ENCODE measurements around the gene CFAP20. TPM values are rescaled to one million over a fixed set of nuclear protein-coding genes. Genes with fewer than 3 reads are reported as not detected.

Gene CFAP20
- polyA plus RNA-seq, 1 donor from 2014 or later = 210 TPM

DNA sequence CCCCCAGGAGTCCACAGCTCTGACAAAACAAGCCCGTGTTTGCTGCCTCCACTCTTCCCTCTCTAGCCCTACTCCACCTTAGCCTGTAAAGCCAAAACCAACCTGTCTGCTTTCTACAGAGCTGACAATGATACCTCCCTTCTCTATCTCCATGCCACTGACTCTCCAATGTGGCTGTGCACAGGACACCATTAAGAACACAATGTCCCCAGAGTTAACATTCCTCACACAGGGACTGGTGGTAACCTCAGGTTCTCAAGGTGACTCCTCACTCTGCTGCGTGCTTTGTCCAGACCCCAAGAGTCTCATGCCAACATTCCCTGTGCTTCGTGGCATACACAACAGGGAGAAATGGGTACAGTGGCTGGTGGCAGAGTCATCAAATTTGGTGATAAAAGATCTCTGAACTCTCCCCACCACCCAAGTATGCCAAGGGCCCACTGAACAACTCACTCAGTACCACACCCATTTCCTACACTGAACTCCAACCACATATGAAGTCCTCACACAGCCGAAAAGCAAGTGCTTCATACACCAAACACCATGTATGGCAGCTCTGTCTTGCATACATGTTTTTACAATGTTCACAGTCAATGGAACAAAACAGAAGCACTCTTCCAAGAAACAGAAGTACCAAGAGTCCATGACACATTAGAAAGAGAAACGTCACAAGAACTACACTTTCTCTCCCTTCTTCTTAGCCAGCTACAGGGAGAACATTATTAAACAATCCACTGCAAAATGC, 47.6 kb upstream of the CFAP20 start:
- H4K20me1 ChIP-seq (ENCODE audit: insufficient read depth) = no peaks in the 10 kb centered on the region
- H3K27me3 ChIP-seq (ENCODE audit: insufficient read depth, low read depth, low read length) = no peaks in the 10 kb centered on the region
- no peaks in the 10 kb centered on the region for H3K9me3 ChIP-seq (ENCODE audit: low read length)
- H2AFZ ChIP-seq (ENCODE audit: low read depth, low read length) = no peak overlapping the region
- no peaks in the 10 kb centered on the region for H3F3A ChIP-seq (ENCODE audit: insufficient read depth, low read length, poor library complexity, severe bottlenecking)
- no peak overlapping the region for H3K9ac ChIP-seq (ENCODE audit: low read length)
- TF ChIP-seq EP300 (conservative IDR thresholded peaks at IDR 0.05; ENCODE audit: poor library complexity, severe bottlenecking) (no peak), EZH2 (IDR thresholded peaks at IDR 0.05; ENCODE audit: borderline replicate concordance, insufficient read depth, low read length, poor library complexity, severe bottlenecking) (no peak), TAF1 (IDR thresholded peaks at IDR 0.05; ENCODE audit: low read depth) (no peak), RAD21 (conservative IDR thresholded peaks at IDR 0.05) (no peak), POLR2AphosphoS5 (IDR thresholded peaks at IDR 0.05) (no peak), SMC3 (conservative IDR thresholded peaks at IDR 0.05; ENCODE audit: poor library complexity) (no peak), MXI1 (conservative IDR thresholded peaks at IDR 0.05; ENCODE audit: poor library complexity, severe bottlenecking) (no peak)
- TF ChIP-seq, protein P1, sequence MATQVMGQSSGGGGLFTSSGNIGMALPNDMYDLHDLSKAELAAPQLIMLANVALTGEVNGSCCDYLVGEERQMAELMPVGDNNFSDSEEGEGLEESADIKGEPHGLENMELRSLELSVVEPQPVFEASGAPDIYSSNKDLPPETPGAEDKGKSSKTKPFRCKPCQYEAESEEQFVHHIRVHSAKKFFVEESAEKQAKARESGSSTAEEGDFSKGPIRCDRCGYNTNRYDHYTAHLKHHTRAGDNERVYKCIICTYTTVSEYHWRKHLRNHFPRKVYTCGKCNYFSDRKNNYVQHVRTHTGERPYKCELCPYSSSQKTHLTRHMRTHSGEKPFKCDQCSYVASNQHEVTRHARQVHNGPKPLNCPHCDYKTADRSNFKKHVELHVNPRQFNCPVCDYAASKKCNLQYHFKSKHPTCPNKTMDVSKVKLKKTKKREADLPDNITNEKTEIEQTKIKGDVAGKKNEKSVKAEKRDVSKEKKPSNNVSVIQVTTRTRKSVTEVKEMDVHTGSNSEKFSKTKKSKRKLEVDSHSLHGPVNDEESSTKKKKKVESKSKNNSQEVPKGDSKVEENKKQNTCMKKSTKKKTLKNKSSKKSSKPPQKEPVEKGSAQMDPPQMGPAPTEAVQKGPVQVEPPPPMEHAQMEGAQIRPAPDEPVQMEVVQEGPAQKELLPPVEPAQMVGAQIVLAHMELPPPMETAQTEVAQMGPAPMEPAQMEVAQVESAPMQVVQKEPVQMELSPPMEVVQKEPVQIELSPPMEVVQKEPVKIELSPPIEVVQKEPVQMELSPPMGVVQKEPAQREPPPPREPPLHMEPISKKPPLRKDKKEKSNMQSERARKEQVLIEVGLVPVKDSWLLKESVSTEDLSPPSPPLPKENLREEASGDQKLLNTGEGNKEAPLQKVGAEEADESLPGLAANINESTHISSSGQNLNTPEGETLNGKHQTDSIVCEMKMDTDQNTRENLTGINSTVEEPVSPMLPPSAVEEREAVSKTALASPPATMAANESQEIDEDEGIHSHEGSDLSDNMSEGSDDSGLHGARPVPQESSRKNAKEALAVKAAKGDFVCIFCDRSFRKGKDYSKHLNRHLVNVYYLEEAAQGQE (IDR thresholded peaks at IDR 0.05; ENCODE audit: borderline replicate concordance) = no peak
- TF ChIP-seq, protein P2, sequence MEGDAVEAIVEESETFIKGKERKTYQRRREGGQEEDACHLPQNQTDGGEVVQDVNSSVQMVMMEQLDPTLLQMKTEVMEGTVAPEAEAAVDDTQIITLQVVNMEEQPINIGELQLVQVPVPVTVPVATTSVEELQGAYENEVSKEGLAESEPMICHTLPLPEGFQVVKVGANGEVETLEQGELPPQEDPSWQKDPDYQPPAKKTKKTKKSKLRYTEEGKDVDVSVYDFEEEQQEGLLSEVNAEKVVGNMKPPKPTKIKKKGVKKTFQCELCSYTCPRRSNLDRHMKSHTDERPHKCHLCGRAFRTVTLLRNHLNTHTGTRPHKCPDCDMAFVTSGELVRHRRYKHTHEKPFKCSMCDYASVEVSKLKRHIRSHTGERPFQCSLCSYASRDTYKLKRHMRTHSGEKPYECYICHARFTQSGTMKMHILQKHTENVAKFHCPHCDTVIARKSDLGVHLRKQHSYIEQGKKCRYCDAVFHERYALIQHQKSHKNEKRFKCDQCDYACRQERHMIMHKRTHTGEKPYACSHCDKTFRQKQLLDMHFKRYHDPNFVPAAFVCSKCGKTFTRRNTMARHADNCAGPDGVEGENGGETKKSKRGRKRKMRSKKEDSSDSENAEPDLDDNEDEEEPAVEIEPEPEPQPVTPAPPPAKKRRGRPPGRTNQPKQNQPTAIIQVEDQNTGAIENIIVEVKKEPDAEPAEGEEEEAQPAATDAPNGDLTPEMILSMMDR (IDR thresholded peaks at IDR 0.05; ENCODE audit: poor library complexity, severe bottlenecking) = no peak
- H3K4me2 ChIP-seq (ENCODE audit: low read length) = no peak overlapping the region
- no peak overlapping the region for H3K27ac ChIP-seq (ENCODE audit: low read length)
- no peak overlapping the region for H3K4me3 ChIP-seq (ENCODE audit: low read length)
- peaks cover 5% of the 10 kb centered on the region for H3K79me2 ChIP-seq (replicated peaks; ENCODE audit: insufficient read depth, low read length)
- H3K36me3 ChIP-seq (ENCODE audit: insufficient read depth, low read length) = peaks cover 6% of the 10 kb centered on the region
- no peaks in the 10 kb centered on the region for H3K9me2 ChIP-seq (ENCODE audit: insufficient read depth, low read length)

DNA sequence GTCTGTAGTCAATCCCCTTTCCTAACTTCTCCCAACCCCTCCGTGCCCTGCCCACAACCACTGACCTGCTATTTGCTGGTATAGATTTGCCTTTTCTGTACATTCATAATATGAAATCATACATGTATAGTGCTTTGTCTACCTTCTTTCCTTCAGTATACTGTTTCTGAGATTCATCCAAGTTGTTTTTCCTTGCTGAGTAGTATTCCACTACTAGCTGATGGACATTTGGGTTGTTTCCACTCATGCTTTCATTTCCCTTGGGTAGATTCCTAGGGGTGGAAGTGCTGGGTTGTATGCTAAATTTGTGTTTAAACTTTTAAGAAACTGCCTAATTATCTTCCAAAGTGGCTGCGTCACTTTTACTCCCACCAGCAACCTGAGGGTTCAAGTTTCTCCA, 41.0 kb upstream of the CFAP20 start:
- no peak overlapping the region for H3K27ac ChIP-seq (ENCODE audit: low read length)
- TF ChIP-seq, protein P1 (IDR thresholded peaks at IDR 0.05; ENCODE audit: borderline replicate concordance) = no peak
- TF ChIP-seq, protein P2 (IDR thresholded peaks at IDR 0.05; ENCODE audit: poor library complexity, severe bottlenecking) = no peak
- TF ChIP-seq RAD21 (conservative IDR thresholded peaks at IDR 0.05) (no peak), EZH2 (IDR thresholded peaks at IDR 0.05; ENCODE audit: borderline replicate concordance, insufficient read depth, low read length, poor library complexity, severe bottlenecking) (no peak), MXI1 (conservative IDR thresholded peaks at IDR 0.05; ENCODE audit: poor library complexity, severe bottlenecking) (no peak), TAF1 (IDR thresholded peaks at IDR 0.05; ENCODE audit: low read depth) (no peak), POLR2AphosphoS5 (IDR thresholded peaks at IDR 0.05) (no peak)
- H4K20me1 ChIP-seq (ENCODE audit: insufficient read depth) = no peaks in the 10 kb centered on the region
- peaks cover 5% of the 10 kb centered on the region for H3K79me2 ChIP-seq (replicated peaks; ENCODE audit: insufficient read depth, low read length)
- H3F3A ChIP-seq (ENCODE audit: insufficient read depth, low read length, poor library complexity, severe bottlenecking) = no peaks in the 10 kb centered on the region
- no peaks in the 10 kb centered on the region for H3K9me2 ChIP-seq (ENCODE audit: insufficient read depth, low read length)
- H3K4me3 ChIP-seq (ENCODE audit: low read length) = no peak overlapping the region
- no peak overlapping the region for H2AFZ ChIP-seq (ENCODE audit: low read depth, low read length)
- H3K27me3 ChIP-seq (ENCODE audit: insufficient read depth, low read depth, low read length) = no peaks in the 10 kb centered on the region
- H3K4me2 ChIP-seq (ENCODE audit: low read length) = no peak overlapping the region
- no peak overlapping the region for H3K9ac ChIP-seq (ENCODE audit: low read length)
- no peaks in the 10 kb centered on the region for H3K9me3 ChIP-seq (ENCODE audit: low read length)
- peaks cover 6% of the 10 kb centered on the region for H3K36me3 ChIP-seq (ENCODE audit: insufficient read depth, low read length)
